OCI-LY7 (cell line): ENCODE results near the gene PRH2.

ENCODE experiments used
- CTCF ChIP-seq: fragments of 200-600 bp; sonication (generic); conservative IDR thresholded peaks from 2 replicates; pipeline ENCODE4 v1.5.1; 2014; ENCODE audit warnings: mild to moderate bottlenecking, antibody characterized with exemption, low read length, moderate library complexity, mixed read lengths
- EZH2phosphoT487 ChIP-seq: fragments of 200-600 bp; sonication (generic); IDR thresholded peaks from 2 replicates; pipeline ENCODE4 v1.6.1; 2018; ENCODE audit warnings: low read depth, borderline replicate concordance, mild to moderate bottlenecking, mixed run types, antibody characterized with exemption, low read length, moderate library complexity, mixed read lengths

GRCh38 chr12:10926269-10926668, 2.8 kb upstream of the PRH2 start:
- TF ChIP-seq CTCF (no peak), EZH2phosphoT487 (no peak)
